HG03460 (cell line): ENCODE data around the gene ADORA2B.
"Not testable (repeated sequence)": the region's sequence is repeated elsewhere in the genome, so short reads cannot be mapped to it uniquely, and the experiment has no call there.

Experiments used
- ATAC-seq: cut with Tn5 transposase; IDR thresholded peaks from one replicate; pipeline ENCODE4 v1.9.1; 2021; ENCODE audit not compliant: unreplicated experiment

The ADORA2B gene

GRCh38 chr17:15944759-15945526 is at the start of gene ADORA2B:
ADORA2B (plus strand) TSS chr17:15945130; CDS start chr17:15945249, 119 bp downstream.
- peak; percentile 51 for ATAC-seq

DNA sequence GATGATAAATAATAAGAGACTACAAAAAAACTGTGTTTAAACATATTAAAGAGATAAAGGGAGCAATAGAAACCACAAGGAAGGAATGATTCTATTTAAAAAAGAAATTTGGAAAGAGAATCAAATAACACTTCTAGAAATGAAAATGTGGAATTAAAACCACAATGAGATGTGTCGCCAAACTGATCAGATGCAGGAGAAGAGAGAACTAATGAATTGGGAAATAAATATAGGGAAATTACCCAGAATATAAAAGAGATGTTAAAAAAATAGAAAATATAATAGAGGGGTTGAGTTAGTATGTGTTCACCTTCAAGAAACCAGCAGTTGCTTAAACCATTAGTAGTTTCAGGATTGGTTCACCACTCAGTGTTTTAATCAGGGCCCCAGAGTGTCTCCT is 48.7 kb upstream of the ADORA2B start:
- ATAC-seq = no peak

GRCh38 chr17:15896834-15897233 is 48.1 kb upstream of the ADORA2B start:
- no peak for ATAC-seq

GRCh38 chr17:15899596-15899995 is 45.3 kb upstream of the ADORA2B start:
- not testable (repeated sequence) for ATAC-seq

DNA sequence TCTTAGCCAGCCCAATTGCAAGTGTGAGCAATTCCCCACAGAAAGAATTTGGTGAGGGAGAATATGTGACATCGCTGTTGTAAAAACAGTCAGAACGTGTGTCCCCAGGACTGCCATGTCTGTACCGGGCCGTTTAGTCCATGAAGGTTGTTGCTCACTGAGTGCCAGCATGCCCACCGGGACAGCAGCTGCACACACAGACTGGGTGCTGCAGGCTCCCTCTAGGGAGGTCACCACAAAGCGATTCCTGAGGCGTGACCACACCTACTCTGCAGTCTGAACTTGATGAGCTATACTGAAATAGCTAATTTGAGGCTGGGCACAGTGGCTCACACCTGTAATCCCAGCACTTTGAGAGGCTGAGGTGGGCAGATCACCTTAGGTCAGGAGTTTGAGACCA is 44.1 kb upstream of the ADORA2B start:
- peak; percentile 52 for ATAC-seq

DNA sequence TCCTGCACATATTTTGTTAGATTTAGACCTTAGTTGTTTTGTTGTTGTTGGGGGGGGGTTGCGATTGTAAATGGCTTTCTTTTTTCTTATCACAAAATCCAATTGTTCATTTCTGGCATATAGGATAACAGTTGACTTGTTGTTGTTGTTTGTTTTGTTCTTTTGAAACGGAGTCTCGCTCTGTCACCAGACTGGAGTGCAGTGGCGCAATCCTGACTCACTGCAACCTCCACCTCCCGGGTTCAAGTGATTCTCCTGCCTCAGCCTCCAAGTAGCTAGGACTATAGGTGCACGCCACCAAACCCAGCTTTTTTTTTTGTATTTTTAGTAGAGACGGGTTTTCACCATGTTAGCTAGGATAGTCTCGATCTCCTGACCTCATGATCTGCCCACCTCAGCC is 39.7 kb upstream of the ADORA2B start:
- ATAC-seq = not testable (repeated sequence)

- ATAC-seq = no peak
These were observed 37.6 kb upstream of the ADORA2B start for GRCh38 chr17:15907290-15907689.

DNA sequence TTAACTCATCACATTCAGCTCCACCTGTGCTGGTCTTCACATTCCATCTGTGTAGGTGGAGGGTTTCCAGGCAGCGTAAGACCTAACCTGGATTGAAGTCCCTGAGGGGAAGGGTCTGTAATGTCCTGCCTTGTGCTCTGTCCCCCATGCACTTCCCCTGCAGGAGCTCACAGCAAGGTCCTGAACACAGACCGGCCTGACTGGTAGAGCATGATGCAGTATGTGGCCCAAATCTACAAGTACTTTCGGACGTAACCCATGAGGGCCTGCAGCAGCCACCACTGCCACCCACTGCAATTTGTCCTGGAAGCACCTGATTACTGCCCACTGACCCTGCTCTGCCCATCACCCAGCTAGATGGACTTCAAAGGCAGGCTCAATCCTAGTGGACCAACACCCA is 36.6 kb upstream of the ADORA2B start:
- no peak for ATAC-seq

- ATAC-seq = no peak
These were observed 35.4 kb upstream of the ADORA2B start for GRCh38 chr17:15909481-15909991.

GRCh38 chr17:15910791-15911190 is 34.1 kb upstream of the ADORA2B start:
- ATAC-seq = no peak

DNA sequence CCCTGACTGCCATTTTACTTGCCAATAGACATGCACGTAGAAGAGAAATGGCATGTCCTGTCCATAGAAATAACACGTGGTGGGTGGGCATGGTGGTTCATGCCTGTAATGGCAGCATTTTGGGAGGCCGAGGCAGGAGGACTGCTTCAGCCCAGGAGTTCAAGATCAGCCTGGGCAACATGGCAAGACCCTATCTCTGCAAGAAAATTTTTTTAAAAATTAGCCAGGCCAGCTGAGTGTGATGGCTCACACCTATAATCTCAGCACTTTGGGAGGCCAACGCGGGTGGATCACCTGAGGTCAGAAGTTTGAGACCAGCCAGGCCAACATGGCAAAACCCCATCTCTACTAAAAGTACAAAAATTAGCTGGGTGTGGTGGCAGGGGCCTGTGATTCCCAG is 33.2 kb upstream of the ADORA2B start:
- ATAC-seq = not testable (repeated sequence)

DNA sequence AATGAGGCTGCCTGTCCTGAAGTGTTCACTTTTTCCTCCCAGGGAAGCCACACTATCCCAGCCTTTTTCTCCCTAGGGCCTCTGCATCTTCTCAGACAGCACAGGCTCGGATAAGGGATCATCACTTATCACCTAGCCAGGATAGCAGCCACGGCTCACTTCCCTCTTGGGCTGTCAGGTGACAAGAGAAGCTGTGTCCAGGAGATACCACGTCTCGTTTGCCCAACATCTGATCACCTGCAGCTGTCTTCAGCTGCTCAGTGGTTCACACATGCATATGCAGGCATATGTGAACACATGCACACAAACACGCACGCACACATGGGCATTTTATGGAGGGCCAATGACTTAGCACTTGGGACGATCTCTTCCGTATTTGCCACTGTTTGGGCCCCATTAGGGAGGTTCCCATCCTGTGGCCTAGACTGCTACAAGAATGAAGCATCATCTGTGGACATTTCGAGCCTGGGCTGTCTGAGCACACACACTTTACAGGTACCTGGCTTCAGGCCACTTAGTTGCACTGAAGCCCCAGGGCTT is 32.4 kb upstream of the ADORA2B start:
- no peak for ATAC-seq

DNA sequence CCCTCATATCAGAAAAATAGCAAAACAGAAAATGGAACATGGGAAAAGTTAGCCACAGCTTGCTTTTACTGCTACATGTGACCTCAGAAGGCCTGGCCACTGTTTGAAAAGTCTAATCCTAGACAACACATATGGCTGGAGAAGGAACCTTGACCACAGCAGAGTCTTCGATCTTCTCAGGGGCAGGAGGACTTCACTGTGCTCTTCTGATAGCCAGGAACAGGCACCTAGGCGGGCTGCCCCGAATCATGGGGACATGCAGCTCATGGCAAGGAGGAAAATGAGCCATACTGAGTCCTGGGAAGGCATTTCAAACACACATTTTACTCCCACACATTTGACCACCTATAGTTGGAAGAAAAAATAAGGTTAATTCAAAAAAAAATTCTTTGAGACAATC is 31.1 kb upstream of the ADORA2B start:
- no peak for ATAC-seq

DNA sequence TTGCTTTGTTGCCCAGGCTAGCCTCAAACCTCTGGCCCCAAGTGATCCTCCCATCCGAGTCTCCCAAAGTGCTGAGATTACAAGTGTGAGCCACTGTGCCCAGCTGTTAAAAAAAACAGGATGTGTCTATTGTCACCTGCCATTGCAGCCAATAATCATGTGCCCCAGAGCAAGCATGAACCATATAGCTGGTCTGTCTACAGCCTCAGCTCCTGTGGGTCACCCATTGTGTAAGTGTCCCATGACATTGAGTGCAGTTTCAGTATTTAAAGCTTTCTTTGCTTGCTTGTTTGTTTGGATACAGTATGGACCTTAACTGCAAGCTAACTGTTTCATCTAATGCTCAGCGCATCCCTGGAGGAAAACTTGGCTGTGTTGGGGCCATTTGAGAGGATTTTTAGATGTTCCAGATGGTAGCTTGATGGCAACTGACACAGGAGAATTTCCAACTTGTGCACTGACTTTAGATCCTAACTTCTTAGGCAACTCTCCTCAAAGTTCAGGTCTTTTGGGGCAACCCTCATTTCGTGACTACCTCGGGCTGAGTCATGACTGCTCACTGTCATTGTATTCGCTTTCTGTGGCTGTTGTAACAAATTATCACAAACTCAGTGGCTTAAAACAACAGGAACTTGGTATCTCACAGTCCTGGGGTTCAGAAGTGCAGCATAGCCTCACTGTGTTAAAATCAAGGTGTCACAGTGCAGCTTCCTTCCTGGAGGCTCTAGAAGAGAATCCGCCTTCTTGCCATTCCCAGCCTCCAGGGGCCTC is 30.3 kb upstream of the ADORA2B start:
- ATAC-seq = no peak

DNA sequence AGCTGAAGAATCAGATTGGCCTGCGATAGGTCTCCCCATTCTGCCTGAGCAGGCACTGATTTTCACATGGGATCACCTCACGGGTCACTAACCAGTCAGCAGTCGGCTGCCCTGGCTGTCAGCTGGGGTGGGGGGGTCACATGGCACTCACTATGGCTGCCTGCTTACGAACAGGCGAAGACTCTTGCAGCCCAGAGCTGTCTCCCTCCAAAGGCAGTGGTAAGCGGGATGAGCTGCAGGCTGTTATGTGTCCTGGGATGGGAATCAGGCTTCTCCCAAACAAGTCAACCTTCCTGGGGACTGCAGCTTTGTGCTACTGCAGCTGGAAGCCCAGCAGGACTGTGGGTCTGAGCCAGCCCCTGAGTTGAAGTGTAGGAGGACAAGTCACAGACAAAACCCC is 29.0 kb upstream of the ADORA2B start:
- ATAC-seq = no peak

- ATAC-seq = no peak
These were observed 27.9 kb upstream of the ADORA2B start for GRCh38 chr17:15917021-15917437.

- no peak for ATAC-seq
These were observed 27.4 kb upstream of the ADORA2B start for GRCh38 chr17:15917438-15918027.

DNA sequence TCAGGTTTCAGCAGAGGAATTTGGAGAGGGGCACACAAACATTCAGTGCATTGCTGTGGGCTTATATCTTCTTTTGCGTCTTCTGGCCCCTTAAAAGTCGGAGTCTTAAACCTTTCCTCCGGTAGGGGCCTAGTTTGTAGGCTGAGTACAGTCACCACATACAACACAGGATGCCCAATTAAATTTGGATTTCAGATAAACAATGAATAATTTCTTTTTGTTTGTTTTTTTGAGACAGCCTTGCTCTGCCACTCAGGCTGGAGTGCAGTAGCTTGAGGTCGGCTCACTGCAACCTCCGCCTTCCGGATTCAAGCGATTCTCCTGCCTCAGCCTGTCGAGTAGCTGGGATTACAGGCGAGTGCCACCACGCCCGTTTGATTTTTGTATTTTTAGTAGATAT is 26.7 kb upstream of the ADORA2B start:
- ATAC-seq = no peak

GRCh38 chr17:15918661-15919259 is 26.2 kb upstream of the ADORA2B start:
- ATAC-seq = no peak

DNA sequence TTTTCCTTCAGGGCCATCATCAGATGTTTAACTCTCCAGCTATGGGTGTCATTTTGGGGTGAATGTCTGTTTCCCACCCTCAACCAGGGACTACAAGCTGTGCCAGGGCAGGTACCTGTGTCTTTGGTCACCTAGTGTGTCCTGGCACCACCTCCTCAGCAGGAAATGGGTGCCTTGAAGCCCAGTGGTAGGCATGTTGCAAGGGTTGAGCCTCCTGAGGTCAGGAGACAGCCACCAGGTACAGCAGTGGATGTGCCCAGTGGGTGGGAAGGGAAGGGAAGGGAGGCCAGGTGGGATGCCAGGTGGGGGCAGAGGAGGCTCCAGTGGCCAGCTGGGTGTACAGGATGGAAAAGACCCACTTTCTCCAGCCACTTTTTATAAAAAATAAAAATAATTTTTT is 25.5 kb upstream of the ADORA2B start:
- no peak for ATAC-seq

- no peak for ATAC-seq
These were observed 24.1 kb upstream of the ADORA2B start for GRCh38 chr17:15920758-15921239.
